GM18517 (cell line): Measurements from ENCODE around the gene RHBDF2.
"Not testable (repeated sequence)": the region's sequence is repeated elsewhere in the genome, so short reads cannot be mapped to it uniquely, and the experiment has no call there.

Source experiments
- ATAC-seq: cut with Tn5 transposase; IDR thresholded peaks from one replicate; pipeline ENCODE4 v1.9.1; 2021; ENCODE audit warnings: mild to moderate bottlenecking, moderate library complexity; ENCODE audit not compliant: unreplicated experiment

RHBDF2 gene

DNA sequence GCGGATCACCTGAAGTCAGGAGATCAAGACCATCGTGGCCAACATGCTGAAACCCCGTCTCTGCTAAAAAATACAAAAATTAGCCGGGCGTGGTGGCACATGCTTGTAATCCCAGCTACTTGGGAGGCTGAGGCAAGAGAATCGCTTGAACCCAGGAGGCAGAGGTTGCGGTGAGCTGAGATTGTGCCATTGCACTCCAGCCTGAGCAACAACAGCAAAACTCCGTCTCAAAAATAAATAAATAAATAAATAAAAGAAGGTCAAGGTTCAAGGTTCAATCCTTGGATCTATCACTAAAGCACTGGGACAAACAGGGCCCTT lies 24.2 kb upstream of the RHBDF2 start:
- ATAC-seq = not testable (repeated sequence)

- ATAC-seq = no peak
Measured at GRCh38 chr17:76524598-76525512, 23.6 kb upstream of the RHBDF2 start.

- ATAC-seq = no peak
Measured at GRCh38 chr17:76523084-76524037, 22.1 kb upstream of the RHBDF2 start.

DNA sequence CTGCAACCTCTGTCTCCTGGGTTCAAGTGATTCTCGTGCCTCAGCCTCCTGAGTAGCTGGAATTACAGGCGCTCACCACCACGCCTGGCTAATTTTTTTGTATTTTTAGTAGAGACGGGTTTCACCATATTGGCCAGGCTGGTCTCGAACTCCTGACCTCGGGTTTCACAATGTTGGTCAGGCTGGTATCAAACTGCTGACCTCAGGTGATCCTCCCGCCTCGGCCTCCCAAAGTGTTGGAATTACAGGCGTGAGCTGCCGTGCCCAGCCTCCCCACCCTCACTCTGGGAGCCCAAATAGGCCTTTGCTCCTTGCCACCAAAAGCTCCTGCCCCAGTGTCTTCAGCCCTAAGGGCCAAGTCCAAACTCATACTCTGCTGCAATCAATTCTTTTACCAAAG lies 20.5 kb upstream of the RHBDF2 start:
- ATAC-seq = not testable (repeated sequence)

- ATAC-seq = no peak
Measured at GRCh38 chr17:76521262-76521661, 20.0 kb upstream of the RHBDF2 start.

DNA sequence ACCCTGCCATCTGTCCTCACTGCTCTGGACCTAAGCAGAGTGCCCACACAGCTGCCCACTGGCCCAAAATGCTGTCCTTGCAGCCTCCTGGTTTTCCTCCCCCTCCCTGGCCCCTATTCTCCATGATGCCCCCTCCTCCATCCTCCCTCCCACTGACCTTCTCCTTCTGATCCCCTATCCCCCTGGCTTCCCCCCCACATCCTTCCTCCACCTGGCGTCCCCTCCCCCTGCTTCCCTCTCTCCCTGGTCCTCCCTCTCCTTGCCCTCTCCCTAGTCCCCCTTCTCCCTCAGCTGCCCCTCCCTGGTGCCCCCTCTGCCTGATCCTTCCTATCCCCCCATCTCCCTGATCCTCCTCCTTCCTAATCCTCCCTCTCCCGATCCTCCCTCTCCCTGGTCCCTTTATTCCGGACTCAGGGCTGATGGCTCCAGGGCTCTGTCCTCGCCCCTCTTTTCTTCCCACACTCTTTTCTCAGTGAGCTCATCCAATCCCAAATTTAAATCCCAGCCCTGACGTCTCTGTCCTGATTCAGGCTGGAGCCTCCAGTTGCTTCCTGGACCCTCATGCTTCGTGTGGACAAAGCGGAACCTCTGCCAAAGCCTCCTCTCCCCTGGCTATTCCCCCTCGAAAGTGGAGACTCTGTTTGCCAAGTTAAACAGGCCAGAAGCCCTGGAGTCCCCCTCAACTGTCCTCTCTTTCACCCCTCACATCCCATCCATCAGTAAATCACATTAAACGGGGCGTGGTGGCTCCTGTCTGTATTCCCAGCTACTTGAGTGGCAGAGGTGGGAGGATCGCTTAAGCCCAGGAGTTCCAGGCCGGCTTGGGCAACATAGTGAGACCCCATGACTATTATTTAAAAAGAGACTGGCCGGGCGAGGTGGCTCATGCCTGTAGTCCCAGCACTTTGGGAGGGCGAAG lies 18.1 kb upstream of the RHBDF2 start:
- no peak for ATAC-seq

- ATAC-seq = no peak
Measured at GRCh38 chr17:76517638-76518038, 16.4 kb upstream of the RHBDF2 start.

GRCh38 chr17:76515274-76515949 lies 14.2 kb upstream of the RHBDF2 start:
- ATAC-seq = no peak

GRCh38 chr17:76514355-76514754 lies 13.1 kb upstream of the RHBDF2 start:
- ATAC-seq = not testable (repeated sequence)

- ATAC-seq = no peak
Measured at GRCh38 chr17:76513306-76513692, 12.1 kb upstream of the RHBDF2 start.

DNA sequence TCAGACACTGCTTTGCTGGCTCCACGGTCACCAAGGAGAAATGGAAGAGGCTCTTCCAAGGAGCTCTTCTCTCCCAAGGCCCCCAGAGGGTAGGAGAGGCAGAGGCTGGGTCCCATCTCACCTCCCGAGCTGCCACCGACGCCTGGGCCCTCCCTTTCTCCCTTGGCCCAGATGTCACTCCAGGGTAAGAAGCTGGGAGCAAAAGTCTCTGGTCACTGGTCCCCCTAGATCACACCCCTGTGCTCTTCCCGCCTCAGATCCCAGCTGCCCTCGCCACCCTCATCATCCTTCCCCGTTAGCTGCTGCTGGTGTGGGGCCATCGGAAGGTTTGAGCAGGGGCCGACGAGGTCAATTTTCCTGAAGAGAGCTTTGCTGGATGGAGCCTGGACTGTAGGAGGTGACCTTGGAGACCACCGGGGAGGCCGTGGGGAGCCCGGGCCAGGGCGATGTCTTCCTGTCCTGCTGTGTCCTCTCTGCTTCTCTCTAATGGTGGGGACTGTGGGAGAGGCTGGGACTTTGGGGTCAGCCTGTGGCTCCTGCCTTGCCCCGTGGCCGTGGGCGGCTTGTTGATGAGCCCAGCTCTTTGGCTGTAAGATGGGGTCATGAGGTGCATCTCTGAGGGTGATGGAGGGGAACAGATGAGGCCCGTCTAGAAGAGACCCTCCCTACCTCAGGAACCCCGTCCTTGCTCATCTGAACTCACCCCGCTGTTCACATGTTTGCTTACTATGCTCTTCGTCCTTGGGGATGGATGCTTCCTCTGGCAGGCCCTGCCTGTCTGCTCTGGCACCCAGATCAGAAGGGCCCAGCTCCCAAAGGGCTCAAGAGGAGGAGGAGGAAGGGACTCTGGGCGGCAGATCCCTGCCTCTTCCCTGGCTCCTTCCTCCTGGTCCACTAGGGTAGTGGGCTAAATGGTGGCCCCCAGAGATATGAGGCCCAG lies 11.4 kb upstream of the RHBDF2 start:
- no peak for ATAC-seq

DNA sequence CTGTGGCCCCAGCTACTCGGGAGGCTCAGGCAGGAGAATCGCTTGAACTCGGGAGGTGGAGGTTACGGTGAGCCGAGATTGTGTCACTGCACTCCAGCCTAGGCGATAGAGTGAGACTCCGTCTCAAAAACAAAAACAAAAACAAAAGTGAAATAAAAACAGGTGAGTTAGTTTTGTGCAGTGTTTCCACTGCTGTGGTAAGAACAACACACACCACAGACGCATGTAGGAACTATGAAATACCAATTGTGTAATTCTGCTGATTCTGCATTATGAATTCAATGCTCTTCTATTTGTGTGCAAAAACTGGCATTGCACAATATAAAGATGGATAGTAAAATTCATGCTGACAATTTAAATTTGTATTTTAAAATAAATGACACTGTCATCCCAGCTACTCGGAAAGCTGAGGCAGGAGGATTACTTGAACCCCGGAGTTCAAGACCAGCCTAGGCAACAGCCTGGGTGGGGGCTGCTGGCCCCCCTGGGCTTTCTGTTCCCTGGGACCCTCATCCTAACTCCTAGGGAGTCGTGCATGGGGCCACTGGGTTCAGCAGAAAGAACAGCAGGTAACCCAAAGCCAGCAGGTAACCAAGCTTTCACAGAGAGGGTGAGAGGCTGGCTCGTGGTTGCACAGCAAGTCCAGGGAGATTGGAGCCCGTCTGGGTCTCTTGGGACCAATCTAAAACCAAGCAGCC lies 10.6 kb upstream of the RHBDF2 start:
- no peak for ATAC-seq

DNA sequence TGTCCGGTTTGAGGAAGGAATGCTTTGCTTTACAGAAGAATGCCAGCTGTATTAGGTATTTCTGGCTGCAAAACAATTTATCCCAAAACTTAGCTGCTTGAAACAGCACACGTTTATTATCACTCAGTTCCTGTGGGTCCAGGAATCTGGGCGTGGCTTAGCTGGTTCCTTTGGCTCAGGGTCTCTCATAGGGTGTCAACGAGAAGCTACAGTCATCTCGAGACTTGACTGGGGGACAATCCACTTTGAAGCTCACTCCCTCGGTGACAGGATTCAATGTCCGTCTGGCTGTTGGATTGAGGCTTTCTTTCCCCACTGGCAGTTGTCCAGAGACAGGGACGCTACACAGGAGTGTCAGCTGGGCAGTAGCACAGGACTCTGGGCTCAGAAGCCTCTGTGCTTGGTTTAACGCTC lies 9.6 kb upstream of the RHBDF2 start:
- ATAC-seq = no peak

- ATAC-seq = not testable (repeated sequence)
Measured at GRCh38 chr17:76508472-76509063, 7.3 kb upstream of the RHBDF2 start.

GRCh38 chr17:76506408-76507345 lies 5.5 kb upstream of the RHBDF2 start:
- peak; percentile 58 for ATAC-seq

- ATAC-seq = no peak
Measured at GRCh38 chr17:76504117-76504516, 2.9 kb upstream of the RHBDF2 start.
